ENCODE results near the gene SV2C. TPM values are rescaled to one million over a fixed set of nuclear protein-coding genes. Genes with fewer than 3 reads are reported as not detected.

Gene SV2C
- total and polyA plus RNA-seq, 10 of the 15 experiments (the other 5 are each of a cell fraction or from before 2014, with no cell fraction given), result under 0.01 to 1.1 (median 0.63) TPM

GRCh38 chr5:76388236-76388635 is 305.1 kb downstream of the SV2C start:
- Histone ChIP-seq H3K4me3 (no peak overlapping the region), H3K9me3 (replicated peaks; ENCODE audit: control insufficient read depth, insufficient read depth, low read length) (no peaks in the 10 kb centered on the region), H2AFZ (ENCODE audit: control insufficient read depth, low read depth, low read length) (no peak overlapping the region), H3K4me1 (ENCODE audit: control insufficient read depth, insufficient read depth, low read length) (no peaks in the 10 kb centered on the region), H3K36me3 (ENCODE audit: control insufficient read depth in 2 of 2, insufficient read depth in 2 of 2, low read length in 1 of 2) (no peaks in the 10 kb centered on the region), H3K79me2 (ENCODE audit: control insufficient read depth, insufficient read depth, low read length) (no peaks in the 10 kb centered on the region), H3K27me3 (replicated peaks in 1 of 2; ENCODE audit: control insufficient read depth in 2 of 2, insufficient read depth in 2 of 2, low read length in 1 of 2) (no peaks in the 10 kb centered on the region), H4K20me1 (ENCODE audit: control insufficient read depth, insufficient read depth) (no peaks in the 10 kb centered on the region), H3K9ac (ENCODE audit: control insufficient read depth, insufficient read depth, low read length) (no peak overlapping the region), H3K27ac (ENCODE audit: control insufficient read depth, insufficient read depth) (no peak overlapping the region), H3K4me2 (ENCODE audit: control insufficient read depth, insufficient read depth) (no peak overlapping the region)
- in situ Hi-C loops (cut with MboI) (no loop called here), intact Hi-C loops (cut with micrococcal nuclease; ENCODE audit: unreplicated experiment) (loop anchor here (5.0 kb wide), 1 partner anchor 36 kb away; no protein-coding TSS in a partner anchor)
- BruUV-seq (replicated peaks), result no TSS peak
- no peak for FAIRE-seq
- ChIA-PET SMC1A (ENCODE audit: uncharacterized antibody, unreplicated experiment) (interaction anchor here (0.6 to 2.0 kb wide), 6 partner anchors 9 to 195 kb away, joined by 3 to 6 read pairs (median 3); no protein-coding TSS in a partner anchor), POLR2A (interaction anchor here (1.1 kb wide), 1 partner anchor 18 kb away, joined by 9 read pairs; no protein-coding TSS in a partner anchor), CTCF (interaction anchor here (1.6 kb wide), 1 partner anchor 15 kb away, joined by 7 read pairs; the partner anchor contains the start of gene IQGAP2), RAD21 (ENCODE audit: unreplicated experiment) (no interaction called here)
- TF ChIP-seq GATAD2B (conservative IDR thresholded peaks at IDR 0.05; ENCODE audit: low read depth), result no peak
- TF ChIP-seq SKIL (IDR thresholded peaks at IDR 0.05; ENCODE audit: low read depth, poor library complexity, severe bottlenecking), result no peak
- TF ChIP-seq, protein P1, sequence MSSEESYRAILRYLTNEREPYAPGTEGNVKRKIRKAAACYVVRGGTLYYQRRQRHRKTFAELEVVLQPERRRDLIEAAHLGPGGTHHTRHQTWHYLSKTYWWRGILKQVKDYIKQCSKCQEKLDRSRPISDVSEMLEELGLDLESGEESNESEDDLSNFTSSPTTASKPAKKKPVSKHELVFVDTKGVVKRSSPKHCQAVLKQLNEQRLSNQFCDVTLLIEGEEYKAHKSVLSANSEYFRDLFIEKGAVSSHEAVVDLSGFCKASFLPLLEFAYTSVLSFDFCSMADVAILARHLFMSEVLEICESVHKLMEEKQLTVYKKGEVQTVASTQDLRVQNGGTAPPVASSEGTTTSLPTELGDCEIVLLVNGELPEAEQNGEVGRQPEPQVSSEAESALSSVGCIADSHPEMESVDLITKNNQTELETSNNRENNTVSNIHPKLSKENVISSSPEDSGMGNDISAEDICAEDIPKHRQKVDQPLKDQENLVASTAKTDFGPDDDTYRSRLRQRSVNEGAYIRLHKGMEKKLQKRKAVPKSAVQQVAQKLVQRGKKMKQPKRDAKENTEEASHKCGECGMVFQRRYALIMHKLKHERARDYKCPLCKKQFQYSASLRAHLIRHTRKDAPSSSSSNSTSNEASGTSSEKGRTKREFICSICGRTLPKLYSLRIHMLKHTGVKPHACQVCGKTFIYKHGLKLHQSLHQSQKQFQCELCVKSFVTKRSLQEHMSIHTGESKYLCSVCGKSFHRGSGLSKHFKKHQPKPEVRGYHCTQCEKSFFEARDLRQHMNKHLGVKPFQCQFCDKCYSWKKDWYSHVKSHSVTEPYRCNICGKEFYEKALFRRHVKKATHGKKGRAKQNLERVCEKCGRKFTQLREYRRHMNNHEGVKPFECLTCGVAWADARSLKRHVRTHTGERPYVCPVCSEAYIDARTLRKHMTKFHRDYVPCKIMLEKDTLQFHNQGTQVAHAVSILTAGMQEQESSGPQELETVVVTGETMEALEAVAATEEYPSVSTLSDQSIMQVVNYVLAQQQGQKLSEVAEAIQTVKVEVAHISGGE (CRISPR knock-in tag; IDR thresholded peaks at IDR 0.05), result no peak
- no peak for TF ChIP-seq KDM1A (IDR thresholded peaks at IDR 0.05; ENCODE audit: borderline replicate concordance)
- TF ChIP-seq RCOR1 (conservative IDR thresholded peaks at IDR 0.05; ENCODE audit: low read depth, low read length), result no peak
- TF ChIP-seq, protein P2, sequence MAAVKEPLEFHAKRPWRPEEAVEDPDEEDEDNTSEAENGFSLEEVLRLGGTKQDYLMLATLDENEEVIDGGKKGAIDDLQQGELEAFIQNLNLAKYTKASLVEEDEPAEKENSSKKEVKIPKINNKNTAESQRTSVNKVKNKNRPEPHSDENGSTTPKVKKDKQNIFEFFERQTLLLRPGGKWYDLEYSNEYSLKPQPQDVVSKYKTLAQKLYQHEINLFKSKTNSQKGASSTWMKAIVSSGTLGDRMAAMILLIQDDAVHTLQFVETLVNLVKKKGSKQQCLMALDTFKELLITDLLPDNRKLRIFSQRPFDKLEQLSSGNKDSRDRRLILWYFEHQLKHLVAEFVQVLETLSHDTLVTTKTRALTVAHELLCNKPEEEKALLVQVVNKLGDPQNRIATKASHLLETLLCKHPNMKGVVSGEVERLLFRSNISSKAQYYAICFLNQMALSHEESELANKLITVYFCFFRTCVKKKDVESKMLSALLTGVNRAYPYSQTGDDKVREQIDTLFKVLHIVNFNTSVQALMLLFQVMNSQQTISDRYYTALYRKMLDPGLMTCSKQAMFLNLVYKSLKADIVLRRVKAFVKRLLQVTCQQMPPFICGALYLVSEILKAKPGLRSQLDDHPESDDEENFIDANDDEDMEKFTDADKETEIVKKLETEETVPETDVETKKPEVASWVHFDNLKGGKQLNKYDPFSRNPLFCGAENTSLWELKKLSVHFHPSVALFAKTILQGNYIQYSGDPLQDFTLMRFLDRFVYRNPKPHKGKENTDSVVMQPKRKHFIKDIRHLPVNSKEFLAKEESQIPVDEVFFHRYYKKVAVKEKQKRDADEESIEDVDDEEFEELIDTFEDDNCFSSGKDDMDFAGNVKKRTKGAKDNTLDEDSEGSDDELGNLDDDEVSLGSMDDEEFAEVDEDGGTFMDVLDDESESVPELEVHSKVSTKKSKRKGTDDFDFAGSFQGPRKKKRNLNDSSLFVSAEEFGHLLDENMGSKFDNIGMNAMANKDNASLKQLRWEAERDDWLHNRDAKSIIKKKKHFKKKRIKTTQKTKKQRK (IDR thresholded peaks at IDR 0.05; ENCODE audit: low read depth, low read length), result no peak
- no peak for TF ChIP-seq SIX5 (IDR thresholded peaks at IDR 0.05; ENCODE audit: low read depth, low read length, severe bottlenecking)
- TF ChIP-seq SPI1 (IDR thresholded peaks at IDR 0.05; ENCODE audit: borderline replicate concordance, insufficient read depth, low read depth, low read length), result no peak
- no peak for TF ChIP-seq WRNIP1 (IDR thresholded peaks at IDR 0.05; ENCODE audit: borderline replicate concordance, low read depth, low read length)
- no peak for TF ChIP-seq TARDBP (IDR thresholded peaks at IDR 0.05; ENCODE audit: borderline replicate concordance)
- TF ChIP-seq MEF2A (IDR thresholded peaks at IDR 0.05; ENCODE audit: insufficient read depth, low read depth, low read length), result no peak
- TF ChIP-seq HDGF (IDR thresholded peaks at IDR 0.05), result no peak
- DNase-seq (ENCODE audit: low read depth, low spot score), result no peak
- WGBS (ENCODE audit: insufficient coverage, insufficient replicate concordance, low lambda C conversion rate, missing lambda C conversion rate), result 95% methylated on average over 1 of the region's 1 CpG
- no peak for ATAC-seq
